CD4-positive, alpha-beta T cell (primary cell): ENCODE measurements around the gene TLL2. TPM values are rescaled to one million over a fixed set of nuclear protein-coding genes. Genes with fewer than 3 reads are reported as not detected.

Experiments used
- ATAC-seq: fragments of 200-7000 bp; cut with Tn5 transposase; one replicate; pipeline ENCODE4 v1.10.0; 2022; ENCODE audit warnings: mild to moderate bottlenecking; ENCODE audit not compliant: poor library complexity
- CTCF ChIA-PET: fragments of 350-600 bp; sonication (Branson Sonifier 250); formaldehyde crosslinking; loops from one replicate; lab custom pipeline; 2021; ENCODE audit warnings: antibody characterized with exemption, inconsistent platforms; lab: Charles Lee
- POLR2A ChIA-PET: fragments of 350-600 bp; sonication (Branson Sonifier 250); formaldehyde crosslinking; loops from one replicate; lab custom pipeline; 2021; ENCODE audit warnings: antibody characterized with exemption, inconsistent platforms; lab: Charles Lee
- DNase-seq, 14 experiments: peaks; one replicate each; pipeline ENCODE4 v3.0.0-alpha.2; 2013 to 2020; ENCODE audit warnings: mixed read lengths in 2 of 14
- H3K27ac ChIP-seq, 2 donors: one replicate each; pipeline versions ENCODE4 v1.5.1 to v1.7.0; 2013; ENCODE audit warnings: low read length in 2 of 2, low read depth in 1 of 2, mild to moderate bottlenecking in 1 of 2
- H3K27me3 ChIP-seq, 2 experiments: 1 replicate in 1 of 2; 2 replicates in 1 of 2; pipeline versions ENCODE4 v1.6.1 to v1.7.0; 2013; ENCODE audit warnings: low read length in 2 of 2, control low read depth in 1 of 2, mild to moderate bottlenecking in 1 of 2, moderate library complexity in 1 of 2; ENCODE audit not compliant: insufficient read depth in 2 of 2, control insufficient read depth in 1 of 2
- H3K36me3 ChIP-seq: one replicate; pipeline ENCODE4 v1.6.1; 2013; ENCODE audit warnings: low read length, control low read depth; ENCODE audit not compliant: insufficient read depth
- H3K4me1 ChIP-seq: one replicate; pipeline ENCODE4 v1.6.1; 2013; ENCODE audit warnings: low read length, control low read depth; ENCODE audit not compliant: insufficient read depth
- H3K4me3 ChIP-seq: one replicate; pipeline ENCODE4 v1.5.1; 2013; ENCODE audit warnings: mild to moderate bottlenecking, low read length, moderate library complexity
- H3K9me3 ChIP-seq, 2 experiments: 1 replicate in 1 of 2; 2 replicates in 1 of 2; pipeline versions ENCODE4 v1.6.1 to v1.7.0; 2013; ENCODE audit warnings: low read length in 2 of 2, mild to moderate bottlenecking in 2 of 2, control low read depth in 1 of 2, moderate library complexity in 1 of 2; ENCODE audit not compliant: control insufficient read depth in 1 of 2, insufficient read depth in 1 of 2
- H3K27ac Mint-ChIP-seq: one replicate; pipeline ENCODE4 v1.8.0; 2020; ENCODE audit warnings: mixed read lengths
- H3K27me3 Mint-ChIP-seq: one replicate; pipeline ENCODE4 v1.8.0; 2021; ENCODE audit warnings: mixed read lengths
- H3K36me3 Mint-ChIP-seq: one replicate; pipeline ENCODE4 v1.8.0; 2021; ENCODE audit warnings: low read depth, mixed read lengths
- H3K4me1 Mint-ChIP-seq: one replicate; pipeline ENCODE4 v1.8.0; 2021; ENCODE audit warnings: low read depth, mixed read lengths
- H3K4me3 Mint-ChIP-seq: one replicate; pipeline ENCODE4 v1.8.0; 2020; ENCODE audit warnings: mild to moderate bottlenecking, mixed read lengths
- H3K9me3 Mint-ChIP-seq: one replicate; pipeline ENCODE4 v1.8.0; 2020; ENCODE audit warnings: mixed read lengths
- CTCF ChIP-seq: fragments of 200-600 bp; IDR thresholded peaks from one replicate; pipeline ENCODE4 v1.8.0; 2022; ENCODE audit warnings: antibody characterized with exemption, mild to moderate bottlenecking
- intact Hi-C, 2 experiments: fragments of 100-400 bp; cut with DNase I in 1 of 2; cut with micrococcal nuclease in 1 of 2; formaldehyde crosslinking; loops; one replicate each; pipeline versions ENCODE4 v1.15.1 to v1.9.0; 2023 to 2025; cut with DNase I, micrococcal nuclease
- total RNA-seq, 174 experiments: library from RNA in 2 of 174; stranded (reverse) in 2 of 174; gene quantifications; one replicate each; pipeline ENCODE4 v1.2.3 and lab custom pipeline; 2021 to 2026

The TLL2 gene
- total RNA-seq, 2 experiments from 2014 or later = not detected

DNA sequence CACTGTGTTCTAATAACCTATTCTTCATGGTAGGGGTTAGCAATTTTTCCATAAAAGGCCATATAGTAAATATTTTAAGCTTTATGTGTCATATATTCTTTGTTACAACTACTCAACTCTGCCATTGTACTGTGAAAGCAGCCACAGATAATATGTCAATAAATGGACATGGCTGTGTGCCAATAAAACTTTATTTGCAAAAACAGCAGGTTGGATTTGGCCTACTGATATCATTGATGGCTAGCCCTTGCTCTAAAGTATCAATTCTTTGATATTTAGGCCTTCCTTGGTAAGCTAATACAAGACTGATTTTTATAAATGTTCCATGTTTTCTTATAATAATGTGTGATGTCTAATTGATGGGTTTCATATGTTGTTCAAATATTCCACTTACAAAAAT, 77.7 kb downstream of the TLL2 start:
- Histone ChIP-seq H3K4me1 (no peaks in the 10 kb centered on the region), H3K27ac (no peak overlapping the region), H3K4me3 (no peak overlapping the region), H3K36me3 (no peaks in the 10 kb centered on the region), H3K9me3 (no peaks in the 10 kb centered on the region), H3K27me3 (no peaks in the 10 kb centered on the region)
- TF ChIP-seq CTCF = no peak
- ATAC-seq (no peak), DNase-seq (no peak)
- Mint-ChIP-seq H3K27ac (no peak overlapping the region), H3K9me3 (no peaks in the 10 kb centered on the region), H3K4me3 (no peak overlapping the region), H3K27me3 (peaks cover 5% of the 10 kb centered on the region), H3K4me1 (no peaks in the 10 kb centered on the region), H3K36me3 (no peaks in the 10 kb centered on the region)
- ChIA-PET CTCF (no interaction called here), POLR2A (no interaction called here)
- intact Hi-C loops = no loop called here

GRCh38 chr10:96431211-96431970, 82.3 kb downstream of the TLL2 start:
- H3K4me1 ChIP-seq = no peaks in the 10 kb centered on the region
- Mint-ChIP-seq H3K27ac (no peak overlapping the region), H3K4me3 (no peak overlapping the region), H3K36me3 (no peaks in the 10 kb centered on the region), H3K27me3 (peaks cover 22% of the 10 kb centered on the region), H3K4me1 (no peaks in the 10 kb centered on the region), H3K9me3 (no peaks in the 10 kb centered on the region)
- POLR2A ChIA-PET = no interaction called here
- H3K27ac ChIP-seq = no peak overlapping the region
- ATAC-seq (no peak), DNase-seq (no peak)
- no peak for TF ChIP-seq CTCF
- no peaks in the 10 kb centered on the region for H3K9me3 ChIP-seq
- no peak overlapping the region for H3K4me3 ChIP-seq
- H3K27me3 ChIP-seq = peaks cover 0 to 14% of the 10 kb centered on the region in 2 experiments
- intact Hi-C loops = no loop called here
- no peaks in the 10 kb centered on the region for H3K36me3 ChIP-seq
- CTCF ChIA-PET = no interaction called here

DNA sequence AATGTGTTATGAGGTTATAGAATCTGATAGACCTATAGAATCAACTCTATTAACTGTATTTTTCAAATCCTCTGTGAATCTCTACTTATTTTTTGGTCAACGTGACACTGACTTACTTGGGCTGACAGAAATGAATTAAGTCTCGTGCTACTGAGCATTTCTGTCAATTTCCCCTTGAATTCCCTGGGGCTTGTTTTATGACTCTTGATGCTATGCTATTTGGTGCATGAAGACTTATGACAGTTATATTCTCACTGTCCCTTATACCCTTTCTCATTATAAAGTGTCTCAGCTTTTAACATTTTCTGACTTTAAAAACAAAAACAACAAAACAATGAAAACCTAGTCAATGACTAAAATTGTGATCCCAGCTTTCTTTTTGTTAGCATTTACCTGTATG, 86.4 kb downstream of the TLL2 start:
- ATAC-seq = no peak
- DNase-seq = no peak
- H3K27ac ChIP-seq = no peak overlapping the region
- intact Hi-C loops = no loop called here
- ChIA-PET POLR2A (no interaction called here), CTCF (no interaction called here)
- Mint-ChIP-seq H3K27me3 (peaks cover 22% of the 10 kb centered on the region), H3K36me3 (no peaks in the 10 kb centered on the region), H3K27ac (no peak overlapping the region), H3K4me1 (no peaks in the 10 kb centered on the region), H3K9me3 (no peaks in the 10 kb centered on the region), H3K4me3 (no peak overlapping the region)
- peaks cover 0 to 16% of the 10 kb centered on the region in 2 experiments for H3K27me3 ChIP-seq
- H3K4me3 ChIP-seq = no peak overlapping the region
- H3K9me3 ChIP-seq = no peaks in the 10 kb centered on the region
- no peaks in the 10 kb centered on the region for H3K36me3 ChIP-seq
- TF ChIP-seq CTCF = no peak
- no peaks in the 10 kb centered on the region for H3K4me1 ChIP-seq
